Gastroesophageal sphincter (tissue), 3 donors: Measurements from ENCODE around the gene FEM1B.

Experiments used
- CTCF ChIP-seq, 4 experiments: fragments of 200-600 bp in 2 of 4; fragments of 450-650 bp in 2 of 4; sonication (generic) in 1 of 4; IDR thresholded peaks; one replicate each; pipeline ENCODE4 v1.5.1; 2017 to 2019; ENCODE audit warnings: antibody characterized with exemption in 4 of 4, mild to moderate bottlenecking in 2 of 4, moderate library complexity in 2 of 4
- EP300 ChIP-seq: sonication (generic); formaldehyde crosslinking; IDR thresholded peaks from one replicate; pipeline ENCODE4 v1.6.1; 2017; ENCODE audit warnings: antibody characterized with exemption, mild to moderate bottlenecking

GRCh38 chr15:68272721-68273271 lies 4.7 kb upstream of the FEM1B start:
- TF ChIP-seq EP300: no peak
- no peak for TF ChIP-seq CTCF (IDR thresholded peaks at IDR 0.05)
